HK-2 (cell line): ENCODE measurements around the gene MRPL20.
"Not testable (repeated sequence)": the region's sequence is repeated elsewhere in the genome, so short reads cannot be mapped to it uniquely, and the experiment has no call there.

Experiments
- DNase-seq: peaks from one replicate; pipeline ENCODE4 v3.0.0-alpha.2; 2018; ENCODE audit not compliant: unreplicated experiment

The MRPL20 gene

DNA sequence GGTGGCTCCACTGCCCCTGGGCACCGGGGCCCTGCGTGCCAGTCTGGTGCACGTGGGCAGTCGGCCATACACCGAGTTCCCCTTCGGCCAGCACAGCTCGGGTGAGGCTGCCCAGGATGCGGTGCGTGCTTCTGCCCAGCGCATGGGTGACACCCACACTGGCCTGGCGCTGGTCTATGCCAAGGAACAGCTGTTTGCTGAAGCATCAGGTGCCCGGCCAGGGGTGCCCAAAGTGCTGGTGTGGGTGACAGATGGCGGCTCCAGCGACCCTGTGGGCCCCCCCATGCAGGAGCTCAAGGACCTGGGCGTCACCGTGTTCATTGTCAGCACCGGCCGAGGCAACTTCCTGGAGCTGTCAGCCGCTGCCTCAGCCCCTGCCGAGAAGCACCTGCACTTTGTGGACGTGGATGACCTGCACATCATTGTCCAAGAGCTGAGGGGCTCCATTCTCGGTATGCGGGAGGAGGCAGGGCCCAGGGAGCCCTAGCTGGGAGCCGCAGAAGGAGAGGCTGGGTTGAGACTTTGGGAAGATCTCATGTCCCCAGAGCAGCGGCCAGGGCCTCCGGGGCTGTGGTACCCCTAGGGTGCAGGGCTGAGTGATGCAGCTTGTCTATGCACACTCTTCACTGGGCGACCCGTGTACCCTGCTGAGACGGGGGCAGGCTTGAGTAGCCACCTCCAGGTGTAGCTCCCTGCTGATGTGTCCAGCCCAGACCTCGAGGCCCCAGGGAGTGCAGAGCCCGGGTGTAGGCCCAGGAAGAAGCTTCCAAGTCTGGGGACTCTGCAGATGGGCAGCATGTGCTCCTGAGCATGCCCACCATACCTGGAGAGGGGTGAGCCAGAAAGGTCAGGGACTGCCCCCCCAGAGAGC, 30.2 kb upstream of the MRPL20 start:
- DNase-seq: no peak

- DNase-seq: no peak
Measured at GRCh38 chr1:1436630-1437032, 29.5 kb upstream of the MRPL20 start.

GRCh38 chr1:1435911-1436629, 29.0 kb upstream of the MRPL20 start:
- DNase-seq: no peak

DNA sequence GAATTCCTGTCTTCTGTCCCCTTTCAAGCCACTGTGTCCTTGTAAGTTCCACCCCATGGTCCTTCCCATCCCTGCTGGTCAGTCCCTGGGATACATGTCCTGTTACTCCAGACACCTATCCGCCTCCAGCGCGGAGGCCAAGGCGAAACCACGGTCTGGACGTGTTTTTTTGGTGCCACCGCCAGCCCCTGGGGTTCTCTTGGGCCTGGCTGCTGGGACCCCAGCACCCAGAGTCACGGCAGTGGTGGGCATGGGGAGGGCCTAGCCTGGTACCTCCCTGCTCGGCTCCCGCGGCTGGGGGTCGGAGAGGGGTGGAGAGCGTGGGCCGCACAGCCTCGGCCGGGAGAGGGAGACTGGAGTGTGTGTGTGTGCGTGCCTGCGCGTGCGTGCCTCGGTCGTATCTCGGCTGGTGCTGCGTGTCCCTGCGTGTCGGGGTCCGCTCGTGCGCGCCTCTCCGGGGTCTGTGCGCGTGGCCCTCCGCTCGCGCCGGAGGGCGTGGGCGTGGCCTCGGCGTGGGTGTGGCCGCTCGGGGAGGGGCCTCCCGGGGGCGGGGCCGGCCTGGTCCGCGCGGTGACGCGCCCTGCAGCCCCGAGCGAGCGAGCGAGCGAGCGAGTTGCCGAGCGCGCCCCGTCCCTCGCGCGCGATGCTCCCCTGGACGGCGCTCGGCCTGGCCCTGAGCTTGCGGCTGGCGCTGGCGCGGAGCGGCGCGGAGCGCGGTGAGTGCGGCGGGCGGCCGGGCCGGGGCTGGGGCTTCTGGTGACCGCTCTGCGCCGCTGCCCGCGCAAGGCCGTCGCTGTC, 28.2 kb upstream of the MRPL20 start, which contains the start of gene VWA1:
Gene VWA1, plus strand, starts transcription at position 585 of the 798 bp plus-strand sequence. Its CDS starts 59 bp downstream, at position 644.
- DNase-seq: no peak

DNA sequence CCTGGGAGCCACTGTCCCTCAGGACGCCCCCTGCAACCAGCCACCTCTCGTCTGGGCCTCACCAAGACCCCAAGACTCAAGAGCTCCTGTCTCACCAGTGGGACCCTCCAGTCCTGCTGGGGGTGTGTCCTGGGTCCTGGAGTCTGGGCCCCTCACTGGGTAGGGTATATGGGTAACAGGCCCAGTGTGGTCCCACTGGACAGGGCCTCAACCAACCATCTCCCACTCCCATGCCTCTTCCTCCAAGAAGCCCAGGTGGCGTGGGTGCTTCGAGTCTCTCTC, 27.7 kb upstream of the MRPL20 start:
- no peak for DNase-seq

GRCh38 chr1:1434131-1434823, 27.2 kb upstream of the MRPL20 start:
- no peak for DNase-seq

DNA sequence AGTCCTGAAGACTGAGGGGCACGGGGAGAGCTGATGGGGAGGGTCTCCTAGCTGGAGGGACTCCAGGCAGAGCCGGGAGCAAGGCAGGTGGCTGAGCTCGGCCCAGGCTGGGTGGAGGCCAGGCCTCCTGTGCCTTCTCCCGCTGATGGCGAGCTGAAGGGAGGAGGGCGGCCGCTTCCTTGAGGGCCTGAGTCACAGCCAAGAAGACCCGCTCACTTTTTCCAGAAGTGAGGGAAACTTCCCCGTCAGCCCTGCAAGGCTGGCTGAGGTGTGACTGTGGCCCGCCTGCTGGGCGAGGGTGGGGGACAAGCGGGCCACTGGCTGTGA, 26.7 kb upstream of the MRPL20 start:
- peak; percentile 72 for DNase-seq

- peak; percentile 73 for DNase-seq
Measured at GRCh38 chr1:1432951-1433803, 26.1 kb upstream of the MRPL20 start.

GRCh38 chr1:1432274-1432950, 25.3 kb upstream of the MRPL20 start:
- DNase-seq: no peak

DNA sequence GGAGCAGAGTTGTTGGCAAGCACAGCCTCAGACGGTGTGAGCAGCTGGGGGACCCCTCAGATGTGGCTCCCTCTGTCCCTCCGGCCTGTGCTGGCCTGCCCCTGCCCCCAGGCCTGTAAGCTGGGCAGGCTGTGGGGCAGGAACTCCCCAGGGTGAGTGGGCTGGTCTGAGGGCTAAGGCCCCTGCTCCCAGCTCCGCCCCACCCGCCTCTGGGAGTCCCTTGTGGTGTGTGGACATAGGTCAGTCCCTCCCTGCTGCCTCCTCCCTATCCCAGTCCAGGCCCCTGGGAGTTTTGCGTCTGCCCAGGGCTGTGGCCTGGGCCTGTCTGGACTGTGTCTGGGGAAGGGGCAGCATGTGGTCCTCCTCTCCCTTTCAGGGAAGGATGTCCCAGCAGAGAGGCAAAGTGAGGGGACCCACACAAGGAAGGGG, 24.8 kb upstream of the MRPL20 start:
- peak; percentile 56 for DNase-seq

DNA sequence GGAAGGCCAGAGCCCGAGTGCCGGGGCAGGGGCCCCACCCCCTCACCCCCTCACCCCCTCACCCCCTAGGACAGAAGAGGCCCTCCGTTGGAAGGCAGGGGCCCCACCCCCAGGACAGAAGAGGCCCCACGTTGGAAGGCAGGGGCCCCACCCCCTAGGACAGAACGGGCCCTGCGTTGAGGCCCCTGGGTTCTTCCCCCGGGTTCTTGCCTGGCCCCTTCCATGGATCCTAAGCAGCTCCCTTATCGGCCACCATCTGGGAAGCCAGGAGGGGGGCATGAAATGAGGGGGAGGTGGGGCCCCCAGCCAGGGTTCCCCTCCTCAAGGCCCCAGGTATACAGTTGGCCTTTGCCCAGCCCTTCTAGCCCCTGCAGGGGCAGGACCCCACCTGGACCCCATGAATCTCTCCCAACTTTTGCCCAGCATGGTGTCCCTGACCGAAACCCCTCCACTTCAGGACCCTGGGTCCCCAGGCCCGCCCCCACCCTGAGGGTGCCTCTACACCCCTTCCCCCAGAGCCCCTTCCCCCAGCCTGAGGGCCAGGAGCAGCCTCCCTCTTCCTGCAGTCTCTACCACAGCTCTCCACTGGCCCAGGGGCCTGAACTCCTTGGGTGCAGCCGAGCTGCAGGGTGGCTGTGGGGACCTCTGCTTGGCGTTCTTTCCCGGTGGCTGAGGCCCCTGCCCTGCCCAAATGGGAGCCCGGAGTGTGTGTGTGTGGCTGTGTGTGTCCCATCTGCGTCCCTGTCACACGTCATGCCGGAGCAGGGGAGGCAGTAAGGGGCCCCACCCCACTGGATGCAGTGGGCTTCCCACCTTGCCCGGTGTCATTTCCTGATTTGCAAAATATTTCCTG, 24.1 kb upstream of the MRPL20 start:
- no peak for DNase-seq

- no peak for DNase-seq
Measured at GRCh38 chr1:1430114-1430982, 23.3 kb upstream of the MRPL20 start.

DNA sequence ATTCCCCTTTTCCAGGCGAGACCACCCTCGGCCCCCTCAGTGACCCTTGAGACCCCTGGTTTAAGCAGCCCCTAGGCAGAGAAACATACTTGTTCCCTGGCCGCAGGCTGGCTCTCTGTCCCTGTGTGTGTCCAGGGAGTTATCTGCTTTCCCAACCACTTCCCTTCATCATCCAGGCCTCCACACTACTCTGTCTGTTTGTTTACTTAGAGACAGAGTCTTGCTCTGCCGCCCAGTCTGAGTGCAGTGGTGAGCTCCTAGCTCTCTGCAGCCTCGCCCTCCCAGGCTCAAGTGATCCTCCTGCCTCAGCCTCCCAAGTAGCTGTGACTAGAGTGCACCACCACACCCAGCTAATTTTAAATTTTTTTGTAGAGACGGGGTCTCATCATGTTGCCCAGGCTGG, 22.6 kb upstream of the MRPL20 start:
- DNase-seq: no peak

DNA sequence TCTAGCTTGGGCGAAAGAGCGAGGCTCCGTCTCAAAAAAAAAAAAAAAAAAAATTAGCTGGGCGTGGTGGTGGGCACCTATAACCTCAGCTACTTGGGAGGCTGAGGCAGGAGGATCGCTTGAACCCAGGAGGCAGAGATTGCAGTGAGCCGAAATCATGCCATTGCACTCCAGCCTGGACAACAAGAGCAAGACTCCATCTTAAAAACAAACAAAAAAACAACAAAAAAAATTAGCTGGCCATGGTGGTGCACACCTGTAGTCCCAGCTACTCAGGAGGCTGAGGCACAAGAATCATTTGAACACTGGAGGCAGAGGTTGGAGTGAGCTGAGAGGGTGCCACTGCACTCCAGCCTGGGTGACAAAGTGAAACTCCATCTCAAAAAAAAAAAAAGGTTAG, 21.9 kb upstream of the MRPL20 start:
- DNase-seq: not testable (repeated sequence)

DNA sequence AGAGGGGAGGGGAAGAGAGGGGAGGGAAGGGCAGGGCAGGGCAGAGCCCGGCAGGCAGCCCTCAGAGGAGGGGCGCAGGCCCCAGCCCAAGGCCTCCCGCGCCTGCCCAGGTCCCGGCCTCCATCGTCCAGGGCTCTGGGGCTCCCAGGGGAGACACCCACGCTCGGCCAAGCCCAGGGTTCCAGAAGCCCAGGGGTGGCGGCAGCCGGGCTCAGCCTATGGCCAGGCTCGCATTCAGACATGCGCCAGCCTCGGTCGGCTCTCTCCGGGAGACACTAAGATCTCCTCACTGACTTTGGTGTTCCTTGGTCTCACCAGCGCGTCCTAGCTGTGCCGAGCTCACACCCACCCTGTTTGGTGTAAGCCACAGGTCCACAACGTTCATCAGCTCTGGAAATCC, 21.1 kb upstream of the MRPL20 start:
- no peak for DNase-seq

GRCh38 chr1:1427820-1428148, 20.7 kb upstream of the MRPL20 start:
- DNase-seq: no peak

GRCh38 chr1:1427106-1427819, 20.2 kb upstream of the MRPL20 start:
- DNase-seq: no peak

DNA sequence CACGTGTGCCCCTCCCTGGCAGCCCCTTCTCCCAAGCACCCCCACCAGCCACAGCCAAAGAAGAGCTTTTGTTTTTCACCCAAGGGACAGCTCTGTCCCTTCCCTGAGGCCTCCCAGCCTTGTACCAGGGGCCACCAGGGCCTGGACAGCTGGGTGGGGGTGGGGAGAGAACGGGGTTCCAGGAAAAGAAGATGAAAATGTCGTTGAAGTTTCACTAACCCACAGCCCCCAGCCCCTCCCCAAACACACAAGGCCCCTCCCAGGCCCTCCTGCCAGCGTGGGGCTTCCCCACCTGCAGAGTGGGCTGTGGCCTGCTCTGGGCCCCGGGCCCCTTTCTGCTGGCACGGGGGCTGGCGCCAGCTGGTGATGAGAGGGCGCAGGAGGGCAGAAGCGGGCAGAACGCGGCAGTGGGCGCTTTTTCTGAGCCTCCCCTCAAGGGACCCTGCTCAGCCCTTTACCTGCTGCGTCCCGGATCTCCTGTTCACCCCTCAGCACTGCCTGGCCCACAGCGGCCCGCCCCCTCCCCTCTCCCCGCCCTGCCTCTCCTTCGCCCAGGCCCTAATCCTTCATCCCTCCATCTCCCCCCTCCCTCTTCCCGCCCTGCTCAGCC, 19.5 kb upstream of the MRPL20 start:
- no peak for DNase-seq
